GM23338 (cell line): ENCODE data around the gene C5orf34. TPM values are rescaled to one million over a fixed set of nuclear protein-coding genes. Genes with fewer than 3 reads are reported as not detected.

ENCODE experiments used
- ATAC-seq: fragments of 200-7000 bp; cut with Tn5 transposase; 3 replicates; pipeline ENCODE4 v1.9.1; 2020
- DNase-seq: peaks from one replicate; pipeline ENCODE4 v3.0.0-alpha.2; 2015; ENCODE audit warnings: low spot score
- H2AFZ ChIP-seq: fragments of 200-600 bp; sonication (generic); 2 replicates; pipeline ENCODE4 v1.8.0; 2016; ENCODE audit warnings: antibody characterized with exemption, mild to moderate bottlenecking, moderate library complexity
- H3F3A ChIP-seq: fragments of 200-600 bp; sonication (generic); replicated peaks from 2 replicates; pipeline ENCODE4 v1.8.0; 2017; ENCODE audit warnings: antibody characterized with exemption, mixed run types, low read depth
- H3K27ac ChIP-seq: fragments of 200-600 bp; sonication (generic); 2 replicates; pipeline ENCODE4 v1.6.1; 2016; ENCODE audit warnings: low read depth
- H3K27me3 ChIP-seq: fragments of 200-600 bp; sonication (generic); 2 replicates; pipeline ENCODE4 v1.8.0; 2016; ENCODE audit warnings: mild to moderate bottlenecking, mixed run types, moderate library complexity; ENCODE audit not compliant: insufficient read depth
- H3K36me3 ChIP-seq: fragments of 200-600 bp; sonication (generic); 2 replicates; pipeline ENCODE4 v1.8.0; 2016; ENCODE audit warnings: mild to moderate bottlenecking; ENCODE audit not compliant: insufficient read depth
- H3K4me1 ChIP-seq: fragments of 200-600 bp; sonication (generic); 2 replicates; pipeline ENCODE4 v1.8.0; 2016; ENCODE audit warnings: mild to moderate bottlenecking, moderate library complexity; ENCODE audit not compliant: insufficient read depth
- H3K4me2 ChIP-seq: fragments of 200-600 bp; sonication (generic); 2 replicates; pipeline ENCODE4 v1.7.1; 2017; ENCODE audit warnings: mixed run types
- H3K4me3 ChIP-seq: fragments of 200-600 bp; sonication (generic); 2 replicates; pipeline ENCODE4 v1.6.1; 2016; ENCODE audit warnings: mixed run types
- H3K79me2 ChIP-seq: fragments of 200-600 bp; sonication (generic); replicated peaks from 2 replicates; pipeline ENCODE4 v1.8.0; 2017; ENCODE audit warnings: mild to moderate bottlenecking; ENCODE audit not compliant: insufficient read depth
- H3K9me2 ChIP-seq: fragments of 200-600 bp; sonication (generic); 2 replicates; pipeline ENCODE4 v1.8.0; 2017; ENCODE audit not compliant: insufficient read depth
- H4K20me1 ChIP-seq: fragments of 200-600 bp; sonication (generic); replicated peaks from 2 replicates; pipeline ENCODE4 v1.8.0; 2017; ENCODE audit warnings: mild to moderate bottlenecking; ENCODE audit not compliant: insufficient read depth
- H3K27ac Mint-ChIP-seq: 2 replicates; pipeline ENCODE4 v1.8.0; 2020; ENCODE audit warnings: inconsistent platforms, mild to moderate bottlenecking, moderate library complexity, mixed read lengths
- H3K27me3 Mint-ChIP-seq: 3 replicates; pipeline ENCODE4 v1.8.0; 2022; ENCODE audit warnings: low read depth, mild to moderate bottlenecking, moderate library complexity, mixed read lengths, inconsistent platforms; ENCODE audit not compliant: insufficient read depth, poor library complexity
- H3K36me3 Mint-ChIP-seq: 3 replicates; pipeline ENCODE4 v1.8.0; 2021; ENCODE audit warnings: low read depth, mild to moderate bottlenecking, inconsistent platforms, moderate library complexity, mixed read lengths
- H3K4me1 Mint-ChIP-seq: 3 replicates; pipeline ENCODE4 v1.8.0; 2020; ENCODE audit warnings: mild to moderate bottlenecking, inconsistent platforms, mixed read lengths
- H3K4me3 Mint-ChIP-seq: 3 replicates; pipeline ENCODE4 v1.8.0; 2021; ENCODE audit warnings: moderate library complexity, mild to moderate bottlenecking, inconsistent platforms, mixed read lengths
- H3K9me3 Mint-ChIP-seq: 3 replicates; pipeline ENCODE4 v1.8.0; 2020; ENCODE audit warnings: moderate library complexity, mild to moderate bottlenecking, inconsistent platforms, mixed read lengths
- CTCF ChIP-seq, 2 experiments: fragments of 200-600 bp in 1 of 2; sonication (generic) in 1 of 2; conservative IDR thresholded peaks; 2 replicates each; pipeline versions ENCODE4 v1.5.1 to v1.6.1; 2016 to 2017; ENCODE audit warnings: antibody characterized with exemption in 2 of 2, low read depth in 2 of 2, mild to moderate bottlenecking in 2 of 2, moderate library complexity in 1 of 2
- POLR2AphosphoS5 ChIP-seq: IDR thresholded peaks from 2 replicates; pipeline ENCODE4 v1.6.1; 2016; ENCODE audit warnings: antibody characterized with exemption, low read depth
- REST ChIP-seq: IDR thresholded peaks from one replicate; pipeline ENCODE4 v1.6.1; 2018; ENCODE audit warnings: antibody characterized with exemption; ENCODE audit not compliant: unreplicated experiment
- ZNF114 ChIP-seq: fragments of 250-450 bp; sonication (Bioruptor Pico); IDR thresholded peaks from 2 replicates; pipeline ENCODE4 v1.5.0; 2020; ENCODE audit warnings: mild to moderate bottlenecking, moderate library complexity
- polyA plus RNA-seq: library from polyadenylated mRNA; unstranded; fragments of >200 nt; fragmentation: Nextera tagmentation; extraction: Ambion mirVana; gene quantifications from 2 replicates; pipeline ENCODE4 v1.2.1, GENCODE V29; 2016
- total RNA-seq: library from RNA; depleted of rRNA; stranded (reverse); fragments of >200 nt; shearing (Covaris generic); gene quantifications from 2 replicates; pipeline ENCODE4 v1.2.3, GENCODE V29; 2014

The C5orf34 gene
- total and polyA plus RNA-seq, 2 experiments from 2014 or later, result 12.2 to 15.3 TPM

GRCh38 chr5:43555895-43556606, 41.1 kb upstream of the C5orf34 start:
- no peaks in the 10 kb centered on the region for H3K27me3 ChIP-seq
- ATAC-seq (peak; percentile 63), DNase-seq (peak; percentile 79)
- H3K27ac ChIP-seq, result peak overlapping the region; percentile 87
- Mint-ChIP-seq H3K9me3 (no peaks in the 10 kb centered on the region), H3K4me3 (peak overlapping the region; percentile 92), H3K36me3 (peaks cover 8% of the 10 kb centered on the region), H3K27ac (peak overlapping the region; percentile 98), H3K27me3 (peaks cover 11% of the 10 kb centered on the region), H3K4me1 (peaks cover 12% of the 10 kb centered on the region)
- TF ChIP-seq POLR2AphosphoS5, result peak; percentile 49
- TF ChIP-seq CTCF (conservative IDR thresholded peaks at IDR 0.05; ENCODE audit: low read depth in 2 of 2), result no peak
- peaks cover 53% of the 10 kb centered on the region for H3K79me2 ChIP-seq
- peak overlapping the region; percentile 81 for H3K4me3 ChIP-seq
- peaks cover 27% of the 10 kb centered on the region for H3K4me1 ChIP-seq
- peaks cover 28% of the 10 kb centered on the region for H3K36me3 ChIP-seq
- H4K20me1 ChIP-seq, result peaks cover 18% of the 10 kb centered on the region
- peak overlapping the region; percentile 88 for H3K4me2 ChIP-seq
- H2AFZ ChIP-seq, result peak overlapping the region; percentile 34; the same call in 1 of the 2 replicates
- no peaks in the 10 kb centered on the region for H3K9me2 ChIP-seq
- H3F3A ChIP-seq, result no peaks in the 10 kb centered on the region

GRCh38 chr5:43554497-43554896, 39.5 kb upstream of the C5orf34 start:
- ATAC-seq (no peak), DNase-seq (no peak)
- Mint-ChIP-seq H3K4me1 (peaks cover 8% of the 10 kb centered on the region; the same call in 2 of the 3 replicates), H3K27me3 (peaks cover 11% of the 10 kb centered on the region), H3K27ac (no peak overlapping the region), H3K4me3 (no peak overlapping the region), H3K9me3 (no peaks in the 10 kb centered on the region), H3K36me3 (peaks cover 15% of the 10 kb centered on the region)
- Histone ChIP-seq H3K9me2 (no peaks in the 10 kb centered on the region), H3K4me2 (peak overlapping the region; percentile 88), H3K4me3 (peak overlapping the region; percentile 81), H3K4me1 (peaks cover 27% of the 10 kb centered on the region), H2AFZ (no peak overlapping the region), H4K20me1 (peaks cover 26% of the 10 kb centered on the region), H3K27ac (no peak overlapping the region), H3K79me2 (peaks cover 68% of the 10 kb centered on the region), H3F3A (no peaks in the 10 kb centered on the region), H3K36me3 (peaks cover 38% of the 10 kb centered on the region), H3K27me3 (no peaks in the 10 kb centered on the region)
- TF ChIP-seq REST (no peak), ZNF114 (CRISPR knock-in tag) (no peak)
